Measurements from ENCODE around the gene DDX19B.
A peak's percentile ranks its signal among the peaks of the same experiment; 100 is the strongest.
"Not testable (repeated sequence)": the region's sequence is repeated elsewhere in the genome, so short reads cannot be mapped to it uniquely, and the experiment has no call there.

Gene DDX19B

DNA sequence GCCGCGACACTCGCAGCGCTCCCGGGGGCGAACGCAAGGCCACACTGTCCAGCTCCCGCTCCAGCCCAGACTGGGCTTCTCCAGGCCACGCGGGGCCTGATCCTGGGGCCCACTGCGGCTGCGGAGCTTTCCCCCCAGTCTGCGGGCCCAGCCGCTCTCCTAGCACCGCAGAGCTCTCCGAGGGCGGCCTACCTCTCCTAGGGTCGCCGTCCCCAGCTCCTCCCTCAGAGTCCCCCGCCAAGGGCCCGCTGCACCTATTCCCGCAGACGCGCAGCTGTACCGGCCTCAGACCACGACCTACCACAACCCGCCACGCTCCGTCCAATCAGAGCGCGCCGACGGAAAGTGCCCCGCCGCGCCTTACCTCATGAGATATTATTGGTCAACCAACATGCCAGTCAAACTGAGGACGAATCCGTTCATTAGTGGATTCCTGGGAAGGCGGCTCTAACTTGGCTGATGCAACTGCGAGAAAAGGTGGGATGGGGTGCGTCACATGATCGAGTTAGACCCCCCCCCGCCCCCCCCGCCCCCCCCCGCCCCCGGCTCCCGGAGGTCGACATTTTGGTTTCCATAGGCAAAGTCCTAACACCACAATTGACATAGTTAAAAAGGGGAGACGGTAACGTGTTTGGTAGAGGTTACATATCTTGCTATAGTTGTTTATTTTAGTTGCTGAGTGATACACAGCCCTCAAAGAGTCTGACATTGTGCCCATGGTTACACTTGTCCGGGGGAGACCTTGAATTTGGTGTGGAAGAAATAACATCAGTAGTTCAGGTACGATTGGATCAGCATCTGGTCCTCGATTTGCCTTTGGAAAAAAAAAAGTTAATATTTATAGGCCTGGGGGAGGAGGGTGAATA lies 9.5 kb upstream of the DDX19B start, which contains the start of gene AARS1:
Gene AARS1 (minus strand): TSS at position 278 of the 866 bp plus-strand sequence. CDS start 6,743 bp downstream, outside the sequence.
- peak; percentile 92 for DNase-seq

DNA sequence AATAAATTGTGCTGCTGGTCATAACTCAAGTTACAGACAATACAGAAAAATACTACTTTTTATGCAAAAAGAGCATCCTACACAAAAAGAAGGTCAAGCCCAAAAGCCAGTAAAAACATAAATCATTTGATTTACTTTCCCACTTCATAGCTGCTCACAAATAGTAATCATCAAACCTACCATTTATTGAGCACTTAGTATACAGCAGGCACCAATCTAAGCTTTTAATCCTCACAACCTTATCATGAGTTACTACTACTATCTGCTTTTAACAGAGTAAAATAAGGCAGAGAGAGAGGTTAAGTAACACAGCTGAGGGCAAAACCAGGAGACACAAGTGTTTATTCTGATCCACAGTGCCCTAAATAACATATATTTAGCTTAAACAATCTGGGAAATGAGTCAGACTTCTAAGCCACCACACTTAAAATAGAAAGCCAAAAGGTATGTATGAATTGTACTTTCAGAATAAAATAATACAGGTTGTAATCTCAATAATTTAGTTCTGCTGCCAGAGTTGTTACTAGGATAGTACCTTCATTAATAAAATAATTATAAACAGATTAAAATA lies 8.0 kb upstream of the DDX19B start:
- DNase-seq, result no peak

DNA sequence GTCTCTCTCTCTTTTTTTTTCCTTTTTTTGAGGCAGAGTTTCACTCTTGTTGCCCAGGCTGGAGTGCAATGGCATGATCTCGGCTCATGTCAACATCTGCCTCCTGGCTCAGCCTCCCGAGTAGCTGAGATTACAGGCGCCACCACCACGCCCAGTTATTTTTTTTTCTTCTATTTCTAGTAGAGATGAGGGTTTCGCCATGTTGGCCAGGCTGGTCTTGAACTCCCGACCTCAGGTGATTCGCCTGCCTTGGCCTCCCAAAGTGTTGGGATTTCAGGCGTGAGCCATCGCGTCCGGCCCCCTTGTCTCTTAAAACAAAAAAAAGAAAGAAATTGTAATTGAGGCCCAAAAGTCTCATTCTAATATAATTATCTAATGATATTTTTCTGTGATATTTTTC lies 6.8 kb upstream of the DDX19B start:
- DNase-seq, result not testable (repeated sequence)

DNA sequence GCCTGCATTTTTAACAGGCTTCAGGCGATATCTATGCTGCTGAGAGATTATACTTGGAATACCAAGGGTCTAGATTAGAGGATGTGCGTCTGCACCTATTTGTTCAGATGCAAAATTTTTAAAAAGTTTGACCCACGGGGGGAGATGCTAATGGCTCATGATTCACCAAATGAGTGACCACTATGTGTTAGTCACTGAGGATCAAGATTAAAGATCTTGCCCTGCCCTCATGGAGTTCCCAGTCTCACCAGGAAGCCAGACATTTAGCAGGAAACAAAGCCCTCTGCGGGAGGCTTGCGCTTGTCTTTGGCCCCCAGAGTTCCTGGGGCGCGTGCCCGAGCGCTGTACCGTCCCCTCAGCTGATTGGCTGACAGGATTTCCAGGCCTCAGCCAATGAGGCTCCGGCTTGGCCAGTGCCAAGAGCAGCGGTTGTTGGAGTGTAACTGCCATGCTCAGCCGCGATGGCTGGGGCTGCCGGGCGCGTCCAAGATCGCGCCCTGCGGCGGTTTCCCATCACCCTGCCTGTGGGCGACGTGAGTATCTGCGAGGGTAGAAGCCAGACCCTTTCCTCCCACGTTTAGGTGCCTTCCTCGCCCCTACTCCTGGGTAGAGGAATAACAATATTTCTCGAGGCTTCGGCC lies 4.5 kb upstream of the DDX19B start:
- no peak for DNase-seq

DNA sequence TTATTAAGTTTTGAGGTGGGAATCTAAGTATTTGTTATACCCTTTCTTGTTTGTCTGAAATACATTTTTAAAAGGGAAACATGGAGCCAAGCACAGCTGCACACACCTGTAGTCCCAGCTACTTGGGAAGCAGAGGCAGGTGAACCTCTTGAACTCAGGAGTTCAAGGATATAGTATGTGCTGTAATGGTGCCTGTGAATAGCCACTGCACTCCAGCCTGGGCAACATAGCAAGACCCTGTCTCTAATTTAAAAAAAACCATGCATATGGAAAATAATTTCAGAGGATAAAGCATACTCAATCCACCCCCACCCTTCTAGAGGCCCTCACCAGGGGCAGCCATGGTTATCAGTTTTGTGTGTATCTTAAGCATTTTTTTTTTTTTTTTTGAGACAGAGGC lies 3.4 kb upstream of the DDX19B start:
- no peak for DNase-seq

DNA sequence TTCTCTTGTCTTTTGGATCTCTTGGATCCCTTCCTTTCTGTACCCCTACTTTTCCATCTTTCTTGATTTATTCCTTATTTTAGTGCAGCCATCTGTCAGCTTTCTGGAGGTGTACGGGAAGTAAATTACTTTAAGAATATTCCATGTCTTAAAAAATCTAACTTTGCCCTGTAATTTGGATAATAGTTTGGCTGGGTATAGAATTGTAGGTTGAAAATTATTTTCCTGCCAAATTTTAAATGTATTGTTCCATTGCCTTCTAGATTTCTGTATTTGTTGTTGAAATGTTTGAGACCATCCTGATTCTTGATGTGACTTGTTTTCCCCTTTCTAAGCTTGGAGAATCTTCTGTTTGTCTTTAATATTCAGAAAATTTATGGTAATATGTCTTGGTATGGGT lies 2.1 kb downstream of the DDX19B start:
- no peak for DNase-seq

DNA sequence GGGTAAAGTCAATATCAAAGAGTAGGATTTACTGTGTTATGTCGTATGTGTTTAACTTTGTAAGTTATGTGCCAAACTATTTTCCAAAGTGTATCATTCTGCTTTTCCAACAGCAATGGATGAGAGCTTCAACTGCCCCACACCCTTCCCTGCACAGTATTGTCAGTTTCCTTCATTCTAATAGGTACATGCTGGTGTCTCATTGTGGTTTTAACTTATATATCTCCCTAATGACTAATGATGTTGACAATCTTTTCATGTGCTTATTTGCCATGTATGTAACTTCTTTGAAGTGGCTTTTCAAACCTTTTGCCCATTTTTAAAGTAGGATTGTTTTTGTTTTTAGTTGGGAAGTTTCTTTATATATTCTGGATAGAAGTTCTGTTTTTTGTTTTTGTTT lies 3.8 kb downstream of the DDX19B start:
- DNase-seq, result no peak

DNA sequence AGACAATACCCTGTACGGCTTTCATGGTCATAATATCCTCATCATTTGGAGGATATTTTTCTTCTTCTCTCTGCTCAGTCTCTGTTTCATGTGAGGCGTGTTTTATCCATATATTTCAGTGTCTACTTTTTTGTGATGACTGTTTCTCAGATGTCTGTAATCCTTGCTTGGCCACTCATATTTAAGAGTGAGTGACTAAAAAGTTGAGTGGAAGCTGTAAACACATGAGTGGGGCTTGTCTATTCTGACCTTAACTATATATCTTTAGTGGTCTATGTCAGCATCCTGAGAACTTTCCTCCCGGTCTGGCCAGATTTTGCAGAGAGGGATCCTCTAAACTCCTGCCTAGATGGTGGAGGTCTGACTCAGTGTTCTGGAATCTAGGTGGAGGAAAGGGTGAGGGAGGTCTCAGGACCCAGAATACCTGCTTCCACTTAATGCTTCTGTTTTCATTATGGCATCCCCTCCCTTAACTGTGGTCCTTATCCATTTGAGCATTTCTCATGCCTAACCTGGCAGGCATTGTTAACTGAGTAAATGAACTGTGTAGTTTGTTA lies 6.0 kb downstream of the DDX19B start:
- no peak for DNase-seq

DNA sequence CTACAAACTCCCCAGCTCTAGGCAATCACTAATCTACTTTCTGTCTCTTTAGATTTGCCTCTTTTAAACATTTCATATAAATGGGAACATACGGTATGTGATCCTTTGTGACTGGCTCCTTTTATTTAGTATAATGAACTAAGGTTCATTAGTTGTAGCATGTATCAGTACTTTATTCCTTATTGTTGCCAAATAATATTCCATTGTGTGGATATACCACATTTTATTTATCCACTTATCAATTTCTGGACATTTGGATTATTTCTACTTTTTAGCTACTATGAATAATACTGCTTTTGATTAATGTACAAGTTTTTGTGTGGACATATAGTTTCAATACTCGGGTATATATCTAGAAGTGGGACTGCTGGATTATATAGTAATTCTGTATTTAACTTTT lies 7.9 kb downstream of the DDX19B start:
- DNase-seq, result no peak

DNA sequence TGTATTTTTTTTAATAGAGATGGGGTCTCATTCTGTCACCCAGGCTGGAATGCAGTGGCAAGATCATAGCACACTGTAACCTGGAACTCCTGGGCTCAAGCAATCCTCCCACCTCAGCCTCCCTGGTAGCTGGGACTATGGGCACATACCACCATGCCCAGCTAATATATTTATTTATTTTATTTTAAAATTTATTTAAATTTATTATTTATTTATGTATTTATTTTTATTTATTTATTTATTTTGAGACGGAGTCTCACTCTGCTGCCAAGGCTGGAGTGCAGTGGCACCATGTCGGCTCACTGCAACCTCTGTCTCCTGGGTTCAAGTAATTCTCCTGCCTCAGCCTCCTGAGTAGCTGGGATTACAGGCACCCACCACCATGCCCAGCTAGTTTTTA lies 8.7 kb downstream of the DDX19B start:
- not testable (repeated sequence) for DNase-seq

DNA sequence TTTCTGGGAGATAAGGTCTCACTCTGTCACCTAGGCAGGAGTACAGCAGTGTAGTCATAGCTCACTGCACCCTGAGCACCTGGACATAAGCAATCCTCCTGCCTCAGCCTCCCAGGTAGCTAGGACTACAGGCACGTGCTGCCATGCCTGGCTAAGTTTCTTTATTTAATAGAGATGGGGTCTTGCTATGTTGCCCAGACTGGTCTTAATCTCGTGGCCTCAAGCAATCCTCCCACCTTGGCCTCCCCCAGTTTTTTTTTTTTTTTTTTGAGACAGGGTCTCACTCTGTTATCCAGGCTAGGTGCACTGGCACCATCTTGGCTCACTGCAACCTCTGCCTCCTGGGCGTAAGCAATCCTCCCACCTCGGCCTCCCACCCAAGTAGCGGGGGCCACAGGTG lies 21.1 kb downstream of the DDX19B start:
- no peak for DNase-seq

DNA sequence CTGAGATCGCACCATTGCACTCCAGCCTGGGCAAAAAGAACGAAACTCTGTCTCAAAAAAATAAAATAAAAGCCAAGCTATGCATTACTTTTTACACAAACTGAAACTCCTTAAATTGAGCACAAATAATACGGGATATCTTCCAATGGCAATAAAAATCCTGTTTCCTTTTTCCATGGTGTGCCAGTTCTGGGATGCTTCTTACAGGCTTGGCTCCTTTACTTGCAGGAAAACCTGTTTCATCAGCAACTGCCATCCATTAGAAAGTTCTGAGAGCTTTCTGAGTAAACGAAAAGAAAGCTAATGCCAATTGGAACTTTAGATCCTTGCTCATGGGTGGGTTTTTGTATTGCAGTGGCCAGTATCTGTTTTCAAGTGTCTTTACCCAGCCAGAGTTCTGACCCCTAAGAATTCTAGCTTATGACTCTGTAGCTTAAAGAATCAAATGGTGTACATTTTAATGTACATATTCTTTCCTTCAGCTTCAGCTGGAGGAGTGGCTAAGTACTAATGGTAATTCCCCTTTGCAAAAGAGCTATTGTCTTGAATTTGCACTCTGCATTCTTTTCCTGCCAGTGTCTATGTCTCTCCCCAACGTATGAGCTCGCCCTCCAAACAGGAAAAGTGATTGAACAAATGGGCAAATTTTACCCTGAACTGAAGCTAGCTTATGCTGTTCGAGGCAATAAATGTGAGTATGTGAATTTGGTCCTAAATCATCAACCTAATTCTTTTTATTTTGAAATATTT lies 26.2 kb downstream of the DDX19B start:
- no peak for DNase-seq

DNA sequence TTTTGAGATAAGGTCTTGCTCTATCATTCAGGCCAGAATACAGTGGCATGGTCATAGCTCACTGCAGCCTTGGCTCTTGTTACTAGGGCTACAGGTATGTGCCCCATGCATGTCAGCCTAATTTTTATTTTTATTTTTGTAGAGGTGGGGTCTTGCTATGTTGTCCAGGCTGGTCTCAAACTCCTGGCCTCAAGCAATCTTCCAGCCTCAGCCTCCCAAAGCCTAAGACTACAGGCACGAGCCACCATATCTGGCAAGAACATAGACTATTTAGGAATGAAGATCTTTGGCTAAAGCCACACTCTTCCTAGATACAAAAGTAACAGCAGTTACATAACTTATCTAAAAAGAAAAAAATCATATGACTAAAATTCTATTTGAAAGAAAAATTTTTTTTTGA lies 32.1 kb downstream of the DDX19B start:
- DNase-seq, result no peak

DNA sequence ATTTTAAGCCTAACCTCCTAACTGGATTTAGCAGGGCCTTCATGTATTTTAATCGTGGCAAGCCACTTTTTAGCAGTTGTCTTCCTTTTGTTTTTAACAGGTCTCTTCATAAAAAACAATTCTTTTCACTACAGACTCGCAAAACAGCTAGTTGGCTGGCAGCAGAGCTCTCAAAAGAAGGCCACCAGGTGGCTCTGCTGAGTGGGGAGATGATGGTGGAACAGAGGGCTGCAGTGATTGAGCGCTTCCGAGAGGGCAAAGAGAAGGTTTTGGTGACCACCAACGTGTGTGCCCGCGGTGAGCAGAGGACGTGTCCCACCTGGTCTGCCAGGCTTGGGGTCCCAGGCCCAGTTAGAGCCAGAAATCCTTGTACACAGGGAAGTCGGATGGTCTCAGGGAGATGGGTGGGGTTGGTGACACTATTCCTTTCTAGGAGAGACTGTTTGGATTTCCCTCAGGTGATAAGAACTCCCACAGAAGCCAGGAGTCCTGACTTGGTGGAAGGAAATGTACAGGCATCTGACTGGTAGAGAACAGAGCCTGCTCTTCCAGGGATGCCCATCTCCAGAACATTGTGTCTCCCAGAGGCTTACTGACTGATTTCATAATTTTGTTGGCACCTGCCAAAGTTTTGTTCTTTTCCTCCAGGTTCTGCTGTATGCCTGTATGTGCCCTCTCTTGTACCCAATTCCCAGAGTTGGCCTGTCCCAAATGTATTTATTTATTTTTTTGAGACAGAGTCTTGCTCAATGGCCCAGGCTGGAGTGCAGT lies 32.8 kb downstream of the DDX19B start:
- DNase-seq, result no peak

DNA sequence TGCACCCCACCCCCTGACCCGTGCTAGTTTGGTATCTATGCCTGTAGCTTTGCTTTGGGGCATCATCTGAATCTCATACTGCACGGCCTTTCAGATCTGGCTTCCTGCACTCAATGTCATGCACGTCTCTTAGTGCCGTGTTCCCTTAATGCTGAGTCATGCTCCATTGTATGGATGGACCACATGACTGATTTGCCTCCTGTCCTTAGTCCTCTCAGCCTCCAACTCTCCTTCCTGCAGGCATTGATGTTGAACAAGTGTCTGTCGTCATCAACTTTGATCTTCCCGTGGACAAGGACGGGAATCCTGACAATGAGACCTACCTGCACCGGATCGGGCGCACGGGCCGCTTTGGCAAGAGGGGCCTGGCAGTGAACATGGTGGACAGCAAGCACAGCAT lies 33.7 kb downstream of the DDX19B start:
- not testable (repeated sequence) for DNase-seq

DNA sequence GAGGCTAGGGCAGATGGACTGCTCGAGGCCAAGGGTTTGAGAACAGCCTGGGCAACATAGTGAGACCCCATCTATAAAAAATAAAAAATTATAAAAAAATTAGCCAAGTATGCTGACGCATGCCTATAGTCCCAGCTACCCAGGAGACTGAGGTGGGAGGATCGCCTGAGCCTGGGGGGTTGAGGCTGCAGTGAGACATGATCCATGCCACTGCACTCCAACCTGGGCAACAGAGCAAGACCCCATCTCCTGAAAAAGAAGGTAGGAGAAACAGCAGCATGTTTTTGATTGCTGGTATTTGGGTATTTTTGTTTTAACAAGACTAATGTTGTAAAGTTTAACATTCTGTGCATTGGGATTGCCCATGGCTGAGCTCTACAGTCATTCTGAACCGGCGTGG lies 38.8 kb downstream of the DDX19B start:
- DNase-seq, result no peak

DNA sequence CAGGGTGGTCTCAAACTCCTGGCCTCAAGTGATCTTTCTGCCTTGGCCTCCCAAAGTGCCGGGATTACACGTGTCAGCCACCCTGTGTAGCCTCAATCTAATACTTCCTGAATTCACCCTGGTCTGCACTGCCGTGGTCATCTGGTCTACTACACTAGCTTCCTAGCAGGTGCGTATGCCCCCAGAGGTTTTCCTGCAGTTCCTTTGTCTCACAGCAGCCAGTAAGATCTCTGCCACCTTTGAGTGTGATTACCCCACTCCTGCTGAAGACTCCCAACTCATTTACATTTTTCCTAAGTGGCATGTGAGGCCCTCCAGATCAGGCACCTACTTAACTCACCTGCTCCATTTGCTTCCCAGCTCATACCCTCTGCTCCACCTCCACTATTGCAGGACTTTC lies 42.6 kb downstream of the DDX19B start:
- DNase-seq, result no peak

DNA sequence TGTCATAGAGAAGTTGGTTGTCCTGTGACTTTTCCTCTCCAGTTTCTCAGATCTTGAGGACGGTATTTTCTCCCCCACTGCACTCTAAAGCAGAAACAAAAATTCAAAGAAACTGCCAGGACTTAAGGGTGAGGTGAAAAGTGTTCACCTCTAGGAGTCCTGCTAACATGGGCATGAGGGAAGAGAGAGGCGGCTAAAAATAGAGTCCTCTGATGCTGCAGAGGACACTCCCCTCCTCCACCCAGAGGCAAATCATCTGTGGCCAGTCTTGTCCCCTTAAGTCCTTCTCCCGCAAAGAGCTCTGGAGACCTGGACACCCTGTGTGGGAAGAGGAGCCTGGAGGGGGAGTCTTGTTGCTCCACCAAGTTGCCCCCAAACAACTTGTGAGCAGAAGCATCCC lies 43.0 kb downstream of the DDX19B start:
- peak; percentile 7 for DNase-seq

DNA sequence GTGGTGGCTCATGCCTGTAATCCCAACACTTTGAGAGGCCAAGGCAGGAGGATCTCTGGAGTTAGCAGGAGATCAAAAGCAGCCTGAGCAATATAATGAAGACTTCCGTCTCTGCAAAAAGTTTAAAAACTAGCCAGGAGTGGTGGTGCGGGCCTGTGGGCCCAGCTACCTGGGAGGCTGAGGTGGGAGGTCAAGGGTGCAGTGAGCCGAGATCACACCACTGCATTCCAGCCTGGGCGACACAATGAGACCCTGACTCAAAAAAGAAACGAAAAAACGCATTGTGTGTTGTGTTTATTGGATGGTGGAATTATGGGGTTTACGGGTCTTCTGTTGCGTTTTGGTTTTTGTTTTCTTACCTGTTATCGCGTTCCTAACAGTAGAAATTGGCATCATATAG lies 46.9 kb downstream of the DDX19B start:
- DNase-seq, result no peak

DNA sequence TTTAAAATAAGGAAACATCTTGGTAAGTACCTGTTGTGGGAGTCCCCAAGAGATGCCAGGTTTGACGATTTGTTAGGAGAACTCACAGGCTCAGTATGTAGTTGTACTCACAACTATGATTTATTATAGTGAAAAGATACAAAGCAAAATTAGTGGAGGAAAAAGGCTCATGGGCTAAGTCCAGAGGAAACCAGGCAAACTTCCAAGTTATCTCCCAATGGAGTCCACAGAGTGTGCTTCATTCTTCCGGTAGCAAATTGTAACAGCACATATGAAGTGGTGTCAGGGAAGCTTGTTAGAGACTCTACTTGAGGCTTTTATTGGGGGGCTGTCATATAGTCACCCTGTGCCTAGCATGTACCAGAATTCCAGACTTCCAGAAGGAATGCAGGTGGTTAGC lies 50.0 kb downstream of the DDX19B start:
- DNase-seq, result no peak

DNA sequence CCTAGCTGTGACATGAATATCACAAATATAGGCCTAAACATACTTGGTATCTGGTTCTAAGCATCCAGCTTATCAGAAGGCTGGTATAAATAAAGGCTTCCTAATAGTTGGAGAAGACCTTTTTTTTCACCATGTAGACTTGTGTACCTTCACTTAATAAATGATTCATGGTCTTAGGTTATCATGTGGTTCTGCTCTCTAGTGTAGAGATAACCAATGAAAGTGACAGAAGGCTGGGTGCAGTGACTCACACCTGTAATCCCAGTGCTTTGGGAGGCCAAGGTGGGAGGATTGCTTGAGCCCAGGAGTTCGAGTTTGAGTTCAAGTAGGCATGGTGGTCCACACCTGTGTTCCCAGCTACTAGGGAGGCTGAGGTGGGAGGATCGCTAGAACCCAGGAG lies 50.8 kb downstream of the DDX19B start:
- no peak for DNase-seq

DNA sequence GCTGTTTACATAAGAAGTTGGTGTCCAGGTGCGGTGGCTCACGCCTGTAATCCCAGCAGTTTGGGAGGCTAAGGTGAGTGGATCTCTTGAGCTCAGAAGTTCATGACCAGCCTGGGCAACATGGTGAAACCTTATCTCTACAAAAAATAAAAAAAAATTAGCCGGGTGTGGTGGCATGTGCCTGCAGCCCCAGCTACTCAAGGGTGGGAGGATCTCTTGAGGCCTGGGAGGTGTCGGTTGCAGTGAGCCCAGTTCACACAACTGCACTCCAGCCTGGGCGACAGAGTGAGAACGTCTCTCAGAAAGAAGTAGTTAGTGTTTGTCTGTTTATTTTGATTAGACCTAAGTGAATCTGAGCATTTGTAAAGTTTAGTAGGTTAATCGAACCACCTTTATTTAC lies 60.6 kb downstream of the DDX19B start:
- no peak for DNase-seq
